ENCODE data around the gene EXOC6.

The EXOC6 gene

DNA sequence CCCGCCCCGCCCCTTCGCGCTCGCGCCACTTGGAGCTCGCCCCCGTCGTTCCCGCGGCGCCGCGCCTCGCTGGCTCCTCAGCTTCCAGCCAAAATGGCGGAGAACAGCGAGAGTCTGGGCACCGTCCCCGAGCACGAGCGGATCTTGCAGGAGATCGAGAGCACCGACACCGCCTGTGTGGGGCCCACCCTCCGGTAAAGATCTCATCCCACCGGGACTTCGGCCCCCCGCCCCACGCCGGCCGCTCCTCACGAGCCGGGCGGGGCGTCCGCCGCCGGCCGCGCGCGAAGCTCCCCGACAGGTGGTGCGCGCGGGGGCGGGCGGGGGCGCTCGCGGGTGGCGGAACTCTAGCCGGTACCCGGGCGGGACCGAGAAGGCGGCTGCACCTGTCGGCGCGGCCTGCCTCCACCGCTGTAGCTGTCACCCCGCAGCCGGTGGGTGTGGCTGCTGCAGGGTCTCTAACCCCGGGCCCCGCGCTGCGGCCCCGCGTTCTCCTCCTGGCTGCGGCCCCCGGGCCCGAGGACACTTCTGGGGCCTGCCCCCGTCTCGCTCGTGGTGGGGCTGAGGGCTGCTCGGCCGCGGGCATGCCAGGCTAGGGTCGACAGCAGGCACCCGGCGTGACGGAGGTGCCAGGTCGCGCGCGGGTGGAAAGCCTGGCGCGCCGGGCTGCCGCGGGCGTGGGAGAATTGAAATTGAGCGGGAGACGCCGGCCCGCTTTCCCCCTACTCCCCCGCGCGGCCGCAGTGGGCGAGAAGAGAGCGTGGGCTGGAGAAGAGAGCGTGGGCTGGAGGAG lies at the start of gene EXOC6:
EXOC6 (plus strand) TSS at position 80 of the 793 bp plus-strand sequence; CDS start at position 94, 14 bp downstream.
- peak within 1 kb of the TSS; percentile 86 for H3K9ac ChIP-seq (ENCODE audit: low read depth, low read length, poor library complexity, severe bottlenecking)
- peaks cover 21% of the 10 kb centered on the region for H3K4me1 ChIP-seq (ENCODE audit: insufficient read depth, low read length, poor library complexity, severe bottlenecking)
- H3F3A ChIP-seq (ENCODE audit: low read depth) = 0 out of 2 replicates have a peak, but pooled peaks cover 10% of the 10 kb centered on the region
- H3K4me3 ChIP-seq (ENCODE audit: low read length, poor library complexity, severe bottlenecking) = peak within 1 kb of the TSS; percentile 77
- H2AFZ ChIP-seq (ENCODE audit: low read length) = peak within 1 kb of the TSS; percentile 98
- peak within 1 kb of the TSS; percentile 91 for H3K4me2 ChIP-seq (ENCODE audit: low read depth, low read length, poor library complexity, severe bottlenecking)
- no peaks in the 10 kb centered on the region for H3K36me3 ChIP-seq (ENCODE audit: insufficient read depth, low read length)
- H3K9me3 ChIP-seq (ENCODE audit: insufficient read depth, low read depth, low read length) = no peaks in the 10 kb centered on the region
- no peaks in the 10 kb centered on the region for H3K9me2 ChIP-seq (replicated peaks; ENCODE audit: low read depth, low read length)
- H4K20me1 ChIP-seq (ENCODE audit: insufficient read depth, low read length, poor library complexity, severe bottlenecking) = peaks cover 3% of the 10 kb centered on the region
- TF ChIP-seq CTCF (conservative IDR thresholded peaks at IDR 0.05; ENCODE audit: low read length) (no peak), EZH2phosphoT487 (IDR thresholded peaks at IDR 0.05; ENCODE audit: borderline replicate concordance) (no peak)
- peaks cover 38% of the 10 kb centered on the region for H3K79me2 ChIP-seq (ENCODE audit: insufficient read depth, low read length)
- H3K27me3 ChIP-seq (ENCODE audit: insufficient read depth, low read length, poor library complexity, severe bottlenecking) = no peaks in the 10 kb centered on the region

GRCh38 chr10:92799568-92799967 lies 48.8 kb upstream of the EXOC6 start:
- Histone ChIP-seq H3K79me2 (ENCODE audit: insufficient read depth, low read length) (no peaks in the 10 kb centered on the region), H2AFZ (ENCODE audit: low read length) (no peak overlapping the region), H3K4me2 (ENCODE audit: low read depth, low read length, poor library complexity, severe bottlenecking) (no peak overlapping the region), H3K9ac (ENCODE audit: low read depth, low read length, poor library complexity, severe bottlenecking) (no peak overlapping the region), H3K27me3 (ENCODE audit: insufficient read depth, low read length, poor library complexity, severe bottlenecking) (no peaks in the 10 kb centered on the region), H3K4me3 (ENCODE audit: low read length, poor library complexity, severe bottlenecking) (no peak overlapping the region), H3K9me2 (replicated peaks; ENCODE audit: low read depth, low read length) (no peaks in the 10 kb centered on the region), H3K4me1 (ENCODE audit: insufficient read depth, low read length, poor library complexity, severe bottlenecking) (no peaks in the 10 kb centered on the region), H3F3A (ENCODE audit: low read depth) (no peaks in the 10 kb centered on the region), H4K20me1 (ENCODE audit: insufficient read depth, low read length, poor library complexity, severe bottlenecking) (no peaks in the 10 kb centered on the region), H3K9me3 (ENCODE audit: insufficient read depth, low read depth, low read length) (no peaks in the 10 kb centered on the region), H3K36me3 (ENCODE audit: insufficient read depth, low read length) (no peaks in the 10 kb centered on the region)
- TF ChIP-seq CTCF (conservative IDR thresholded peaks at IDR 0.05; ENCODE audit: low read length) = no peak
- TF ChIP-seq EZH2phosphoT487 (IDR thresholded peaks at IDR 0.05; ENCODE audit: borderline replicate concordance) = no peak

DNA sequence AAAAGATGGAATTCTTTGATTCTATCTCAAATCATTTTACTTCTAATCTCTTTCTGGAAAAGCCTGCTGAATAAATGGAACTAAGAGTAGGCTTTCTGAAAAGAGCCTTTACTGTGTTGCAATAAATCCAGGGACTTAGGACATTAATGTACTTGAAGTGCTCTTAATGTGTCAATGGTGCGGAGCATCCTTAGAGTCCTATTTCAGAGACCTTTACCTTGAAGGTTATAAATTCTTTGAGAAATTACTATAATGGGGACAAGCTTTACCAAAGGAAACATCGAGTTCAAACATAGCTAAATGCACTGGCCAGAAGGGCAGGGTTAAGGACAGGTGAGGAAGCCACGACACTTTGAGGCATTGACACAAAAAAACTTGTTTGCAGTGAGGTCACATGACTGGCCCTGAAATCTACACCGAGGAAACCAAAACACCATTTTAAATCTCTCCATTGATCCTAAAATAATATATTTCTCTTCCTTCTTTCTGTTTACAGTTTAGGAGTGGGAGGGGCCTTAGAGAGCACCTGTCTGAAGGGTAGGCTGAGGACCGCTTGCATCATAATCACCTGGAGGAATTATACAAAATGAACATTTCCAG lies 48.1 kb upstream of the EXOC6 start:
- Histone ChIP-seq H2AFZ (ENCODE audit: low read length) (no peak overlapping the region), H3K36me3 (ENCODE audit: insufficient read depth, low read length) (no peaks in the 10 kb centered on the region), H3K4me3 (ENCODE audit: low read length, poor library complexity, severe bottlenecking) (no peak overlapping the region), H3K79me2 (ENCODE audit: insufficient read depth, low read length) (no peaks in the 10 kb centered on the region), H3K4me2 (ENCODE audit: low read depth, low read length, poor library complexity, severe bottlenecking) (no peak overlapping the region), H3F3A (ENCODE audit: low read depth) (no peaks in the 10 kb centered on the region), H3K9ac (ENCODE audit: low read depth, low read length, poor library complexity, severe bottlenecking) (no peak overlapping the region), H3K4me1 (ENCODE audit: insufficient read depth, low read length, poor library complexity, severe bottlenecking) (no peaks in the 10 kb centered on the region), H3K9me2 (replicated peaks; ENCODE audit: low read depth, low read length) (no peaks in the 10 kb centered on the region), H4K20me1 (ENCODE audit: insufficient read depth, low read length, poor library complexity, severe bottlenecking) (no peaks in the 10 kb centered on the region), H3K27me3 (ENCODE audit: insufficient read depth, low read length, poor library complexity, severe bottlenecking) (no peaks in the 10 kb centered on the region), H3K9me3 (ENCODE audit: insufficient read depth, low read depth, low read length) (no peaks in the 10 kb centered on the region)
- no peak for TF ChIP-seq EZH2phosphoT487 (IDR thresholded peaks at IDR 0.05; ENCODE audit: borderline replicate concordance)
- TF ChIP-seq CTCF (conservative IDR thresholded peaks at IDR 0.05; ENCODE audit: low read length) = no peak

Data from Loucy (cell line).